Colon (tissue), 2 donors: ENCODE data around the gene GPR183.

ENCODE experiments used
- FAIRE-seq: peaks from 2 replicates; lab custom pipeline; 2012; peaks lifted over from hg19 to GRCh38; lab: Jason Lieb, UNC
- donor health status: control.
- donor health status: control.

The GPR183 gene

GRCh38 chr13:99294958-99295357 is 12.2 kb downstream of the GPR183 start:
- FAIRE-seq, result no peak

DNA sequence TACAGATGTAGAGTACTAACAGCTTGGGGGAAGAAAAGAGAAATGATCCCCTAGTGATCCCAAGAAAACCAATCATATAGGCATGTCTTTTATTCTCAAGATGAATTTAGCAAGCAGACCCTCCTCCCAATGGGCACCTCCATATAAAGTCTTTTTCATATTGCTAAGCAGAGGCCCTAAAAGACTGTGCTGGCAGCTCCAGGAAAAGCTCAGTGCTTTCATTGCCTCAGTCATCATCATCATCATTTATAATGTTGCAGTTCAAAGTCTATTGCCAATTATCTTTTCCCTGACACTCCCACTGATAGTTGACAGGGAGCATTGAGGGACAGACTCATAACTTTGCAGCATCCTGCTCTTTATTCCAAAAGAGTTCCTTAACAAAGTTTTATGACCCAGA is 13.0 kb downstream of the GPR183 start:
- no peak for FAIRE-seq

GRCh38 chr13:99293178-99293577 is 14.0 kb downstream of the GPR183 start:
- no peak for FAIRE-seq

GRCh38 chr13:99290894-99291293 is 16.3 kb downstream of the GPR183 start:
- FAIRE-seq, result no peak

- no peak for FAIRE-seq
These were observed 17.4 kb downstream of the GPR183 start for GRCh38 chr13:99289674-99290337.

- no peak for FAIRE-seq
These were observed 17.9 kb downstream of the GPR183 start for GRCh38 chr13:99289271-99289670.

DNA sequence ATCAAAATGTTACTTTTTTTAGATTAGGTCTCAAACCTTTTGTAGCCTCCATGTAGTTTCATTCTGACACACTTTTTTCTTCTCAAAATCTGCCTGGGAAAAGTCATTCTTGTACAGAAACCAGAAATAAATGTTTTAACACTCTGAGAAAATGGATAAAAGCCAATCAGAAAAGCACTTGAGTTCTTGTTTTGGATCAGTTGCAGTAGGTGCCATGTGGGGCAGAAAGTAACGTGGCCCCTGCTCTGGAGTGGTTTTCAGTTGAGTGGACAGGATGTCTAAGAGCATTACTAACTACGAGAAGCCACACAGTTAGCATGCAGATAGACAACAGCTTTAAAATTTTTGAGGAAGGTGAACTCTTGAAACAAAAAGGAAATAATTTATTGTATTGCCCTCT is 19.1 kb downstream of the GPR183 start:
- no peak for FAIRE-seq

- FAIRE-seq, result no peak
These were observed 19.6 kb downstream of the GPR183 start for GRCh38 chr13:99287551-99287950.

DNA sequence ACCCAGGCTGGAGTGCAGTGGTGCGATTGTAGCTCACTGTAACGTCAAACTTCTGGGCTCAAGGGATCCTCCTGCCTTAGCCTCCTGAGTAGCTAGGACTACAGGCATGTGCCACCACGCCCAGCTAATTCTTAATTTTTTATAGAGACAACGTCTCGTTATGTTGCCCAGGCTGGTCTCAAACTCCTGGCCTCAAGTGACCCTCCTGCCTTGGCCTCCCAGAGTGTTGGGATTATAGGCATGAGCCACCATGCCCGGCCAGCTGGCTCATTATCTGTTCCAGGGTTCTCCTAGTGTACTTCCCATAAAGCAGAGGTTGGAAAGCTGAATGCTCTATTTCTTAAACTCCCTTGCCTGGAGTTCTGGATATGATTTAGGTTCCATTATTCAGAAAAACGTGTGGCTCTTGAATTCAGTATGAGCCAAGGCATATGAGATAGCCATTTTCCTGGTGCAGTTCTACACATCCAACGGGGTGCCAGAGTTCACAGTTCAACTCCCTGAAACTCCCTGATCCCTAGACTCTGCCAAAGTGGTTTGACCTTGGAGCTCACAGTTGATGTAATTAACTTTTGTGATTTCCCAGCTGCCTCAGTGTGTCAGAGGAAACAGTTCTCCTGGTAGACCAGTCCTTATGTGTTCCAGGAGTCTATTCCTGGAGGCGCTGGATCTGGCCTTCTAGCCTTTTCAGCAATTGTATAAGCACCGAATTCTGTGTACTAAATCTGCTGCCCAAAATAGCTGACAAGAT is 21.6 kb downstream of the GPR183 start:
- FAIRE-seq, result no peak

DNA sequence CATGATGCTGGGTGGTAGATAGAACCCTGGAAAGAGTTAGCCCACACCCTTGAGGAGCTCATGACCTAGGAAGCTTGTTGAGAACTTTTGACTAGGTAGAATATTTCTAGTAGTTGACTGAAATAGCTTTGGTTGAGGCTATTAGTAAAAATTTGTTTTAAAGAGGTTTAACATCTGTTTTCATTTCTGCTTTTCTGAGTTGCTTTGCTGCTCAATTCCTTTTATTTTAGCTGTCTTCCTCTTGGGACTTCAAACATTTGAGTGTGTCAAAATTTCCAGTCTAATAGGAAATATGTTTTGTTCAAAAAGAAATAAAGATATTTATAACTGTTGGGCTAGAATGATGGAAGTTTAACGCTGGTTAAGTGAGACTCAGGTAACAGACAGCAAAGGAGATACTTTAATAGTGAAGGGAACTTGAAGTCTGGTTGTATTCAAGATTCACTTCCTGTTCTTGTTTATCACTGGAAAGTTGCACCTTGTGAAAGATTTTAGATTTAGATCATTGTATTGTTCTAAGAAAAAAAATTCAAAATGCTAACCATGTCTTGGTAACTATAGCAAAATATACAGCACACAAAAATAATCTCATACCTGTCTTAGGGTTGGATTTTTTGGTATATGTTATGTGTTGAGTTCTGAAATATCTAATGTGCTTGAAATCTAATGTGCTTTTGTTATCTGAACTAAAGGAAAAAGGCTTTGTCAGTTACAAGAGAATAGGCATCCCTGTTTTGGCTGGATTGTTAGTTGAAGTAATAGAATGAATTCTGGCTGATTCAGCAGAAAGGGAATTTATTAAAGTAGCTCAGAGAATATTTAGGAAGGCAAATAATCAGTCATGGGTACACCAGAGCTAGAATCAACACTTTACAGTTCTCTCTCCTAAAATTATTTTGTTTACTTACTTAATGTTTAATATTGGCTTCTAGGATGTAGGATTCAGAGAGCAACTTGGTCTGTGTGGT is 24.7 kb downstream of the GPR183 start:
- no peak for FAIRE-seq

DNA sequence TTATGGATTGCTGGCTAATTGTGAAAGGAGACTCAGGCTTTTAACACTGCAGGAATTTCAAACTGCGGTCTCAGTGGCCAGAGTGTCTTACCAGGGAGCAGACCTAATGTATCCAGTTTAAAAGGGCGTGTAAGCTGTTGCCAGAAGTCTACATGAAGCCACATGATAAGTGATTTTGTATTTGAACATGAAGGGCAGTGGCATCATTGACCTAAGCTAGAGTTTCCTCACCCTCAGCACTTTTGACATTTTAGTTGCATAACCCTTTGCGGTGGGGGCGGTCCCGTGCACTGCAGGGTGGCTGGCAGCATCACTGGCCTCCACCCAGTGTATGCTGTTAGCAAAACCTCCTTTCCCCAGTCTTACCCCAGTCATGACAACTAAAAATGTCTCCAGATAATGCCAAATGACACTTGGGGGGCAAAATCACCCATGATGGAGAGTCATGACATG is 25.4 kb downstream of the GPR183 start:
- no peak for FAIRE-seq

DNA sequence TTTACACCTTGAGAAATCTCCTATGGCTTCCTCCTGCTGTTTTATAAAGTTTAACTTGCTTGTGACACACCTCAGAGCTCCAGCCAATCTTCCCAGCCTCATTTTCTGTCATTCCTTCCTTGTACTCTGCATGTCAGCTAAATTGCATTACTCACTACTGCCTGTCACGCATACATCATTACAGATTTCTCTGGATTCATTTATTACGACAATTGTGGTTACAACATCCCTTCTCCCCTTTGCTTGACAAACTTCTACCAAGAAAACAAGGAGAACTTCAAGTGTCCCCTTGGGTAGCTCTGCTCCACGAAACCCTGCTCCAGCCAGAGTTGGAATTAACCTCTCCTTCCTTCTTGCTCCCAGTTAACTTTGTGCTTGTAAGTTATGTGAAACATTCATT is 27.0 kb downstream of the GPR183 start:
- FAIRE-seq, result no peak

DNA sequence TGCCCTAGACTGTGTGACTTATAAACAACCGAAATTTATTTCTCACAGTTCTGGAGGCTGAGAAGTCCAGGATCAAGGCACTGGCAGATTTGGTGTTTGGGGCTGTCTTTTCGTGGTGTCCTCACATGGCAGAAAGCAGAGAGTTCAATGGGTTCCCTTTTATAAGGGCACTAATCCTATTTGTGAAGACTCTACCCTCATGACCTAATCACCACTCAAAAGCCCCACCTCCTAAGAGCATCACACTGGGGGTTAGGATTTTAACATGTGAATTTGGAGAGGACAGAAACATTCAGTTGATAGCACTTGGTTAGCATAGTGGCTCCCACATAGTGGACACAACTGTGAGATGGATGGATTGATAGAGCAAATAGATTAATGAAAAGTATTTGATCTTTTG is 27.6 kb downstream of the GPR183 start:
- FAIRE-seq, result no peak

- no peak for FAIRE-seq
These were observed 28.4 kb downstream of the GPR183 start for GRCh38 chr13:99278843-99279242.

DNA sequence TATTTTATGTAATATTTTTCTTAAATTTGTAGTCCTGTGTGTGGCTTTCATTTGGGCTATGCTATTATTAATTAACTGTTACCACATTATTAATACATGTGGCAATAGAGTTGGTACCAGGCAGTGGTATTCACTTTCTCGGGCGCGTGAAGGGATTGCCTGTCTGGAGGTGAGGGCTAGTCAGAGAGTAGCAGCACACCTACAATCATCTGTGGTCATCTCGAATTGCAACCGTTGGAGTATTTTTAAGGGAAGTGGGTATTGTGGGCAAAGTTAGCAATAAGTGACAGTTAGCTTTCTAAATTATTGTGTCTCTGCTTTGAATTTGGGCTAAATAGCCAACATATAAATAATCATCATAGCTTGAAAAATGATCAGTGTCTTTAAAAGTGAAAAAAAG is 29.0 kb downstream of the GPR183 start:
- FAIRE-seq, result no peak

- no peak for FAIRE-seq
These were observed 29.6 kb downstream of the GPR183 start for GRCh38 chr13:99277629-99278028.

DNA sequence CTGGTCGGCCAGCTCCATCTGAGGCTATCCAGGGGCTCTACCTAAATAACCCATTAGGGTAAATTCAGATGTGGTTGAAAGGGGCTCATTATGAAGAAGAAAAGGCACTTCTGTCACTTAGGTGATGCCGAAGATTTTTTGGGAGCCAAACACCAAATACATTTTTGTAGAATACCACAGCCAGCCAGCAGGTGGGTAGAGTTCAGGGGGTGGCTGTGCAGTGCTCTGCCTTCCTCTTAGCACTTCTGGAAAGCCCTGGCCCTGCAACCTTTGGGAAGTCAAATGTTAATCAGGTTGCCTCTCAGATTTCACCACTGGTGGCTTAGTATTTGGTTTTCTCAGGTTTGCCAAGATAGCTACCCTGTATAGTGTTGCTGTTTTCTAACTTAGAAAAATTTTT is 30.5 kb downstream of the GPR183 start:
- no peak for FAIRE-seq

- FAIRE-seq, result no peak
These were observed 32.1 kb downstream of the GPR183 start for GRCh38 chr13:99275093-99275469.

DNA sequence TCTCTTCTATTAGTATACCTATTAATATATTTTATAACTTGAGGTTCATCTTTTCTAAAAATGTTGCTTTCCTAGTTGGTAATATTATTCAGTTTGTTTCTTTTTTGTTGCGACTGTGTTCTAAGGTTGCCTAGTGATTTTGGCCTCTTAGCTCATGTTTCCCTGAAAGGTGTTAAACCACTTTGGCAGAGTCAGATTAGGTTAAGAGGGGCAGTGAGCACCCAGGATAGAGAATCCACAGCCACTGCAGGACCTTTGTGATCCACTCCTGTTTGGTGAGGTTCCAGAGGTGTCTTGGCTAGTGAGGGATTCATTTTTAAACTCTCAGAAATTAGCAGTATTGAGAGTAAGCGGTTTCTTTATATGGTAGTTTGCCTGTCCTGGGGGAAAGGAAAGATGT is 34.1 kb downstream of the GPR183 start:
- FAIRE-seq, result peak; percentile 18

DNA sequence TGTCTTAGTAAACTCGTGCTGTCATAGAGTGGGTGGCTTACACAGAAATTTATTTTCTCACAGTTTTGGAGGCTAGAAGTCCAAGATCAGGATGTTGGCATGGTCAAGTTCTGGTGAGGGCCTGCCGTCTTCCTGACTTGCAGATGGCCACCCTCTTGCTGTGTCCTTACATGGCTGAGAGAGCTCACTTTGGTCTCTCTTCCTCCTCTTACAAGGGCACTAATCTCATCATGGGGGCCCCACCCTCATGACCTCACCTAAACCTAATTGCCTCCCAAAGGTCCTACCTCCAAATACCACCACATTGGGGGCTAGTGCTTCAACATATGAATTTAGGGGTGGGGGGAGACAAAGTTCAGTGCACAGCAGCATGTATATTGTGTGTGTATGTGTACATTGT is 34.7 kb downstream of the GPR183 start:
- FAIRE-seq, result no peak

GRCh38 chr13:99271249-99271648 is 36.0 kb downstream of the GPR183 start:
- FAIRE-seq, result no peak

- FAIRE-seq, result no peak
These were observed 36.7 kb downstream of the GPR183 start for GRCh38 chr13:99270518-99270917.
